ENCODE results near the gene ESRP2. TPM values are rescaled to one million over a fixed set of nuclear protein-coding genes. Genes with fewer than 3 reads are reported as not detected.

The ESRP2 gene
- total and polyA plus RNA-seq, 4 donors, result 22.5 to 65.5 (median 39.3) TPM

DNA sequence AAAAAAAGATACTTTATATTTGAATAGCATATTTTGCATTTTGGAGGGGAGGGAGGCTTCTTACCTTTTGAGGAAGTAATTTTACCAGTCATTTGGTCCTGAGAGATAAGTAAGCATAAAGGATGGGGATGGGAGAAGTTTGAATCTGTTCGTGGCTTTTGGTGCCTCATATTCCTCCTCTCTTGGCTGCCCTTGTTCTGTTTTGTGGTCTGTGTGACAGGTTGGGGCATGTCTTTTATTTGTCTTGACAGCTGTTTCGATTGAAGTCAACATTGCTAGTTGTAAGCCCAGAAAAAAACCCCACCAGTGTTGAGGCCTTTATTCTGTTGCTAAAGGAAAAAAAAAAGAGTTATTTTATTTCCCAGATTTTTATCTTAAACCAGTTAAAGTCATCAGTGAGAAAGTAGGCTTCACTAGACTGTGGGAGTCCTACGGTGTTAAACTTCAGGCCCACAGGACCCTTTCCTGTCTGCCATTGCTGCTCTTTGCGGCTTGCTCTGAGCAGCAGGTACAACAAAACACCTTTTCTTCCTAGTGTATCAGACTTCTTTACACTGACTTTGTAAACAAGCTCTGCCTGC, 39.8 kb upstream of the ESRP2 start:
- no peak for DNase-seq
- WGBS, 2 donors, result 32 to 41% methylated on average over 4 of the region's 4 CpGs
- H3K4me1 ChIP-seq (ENCODE audit: control insufficient read depth in 5 of 5, insufficient read depth in 5 of 5, low read length in 5 of 5), result peaks cover 0 to 11% (median 0%) of the 10 kb centered on the region in 5 donors
- H3K4me3 ChIP-seq, result no peak overlapping the region
- peak overlapping the region; percentile 60 to 69 for H3K27ac ChIP-seq (ENCODE audit: low read depth in 1 of 2, low read length in 1 of 2)
- ATAC-seq (ENCODE audit: insufficient read depth, low FRiP score), result no peak
- H3K9me3 ChIP-seq (ENCODE audit: control insufficient read depth in 4 of 4, insufficient read depth in 3 of 4, low read length in 3 of 4), result peaks cover 0 to 3% (median 0%) of the 10 kb centered on the region in 4 donors
- H3K27me3 ChIP-seq (ENCODE audit: control insufficient read depth in 3 of 3, insufficient read depth in 3 of 3, low read length in 2 of 3), result no peaks in the 10 kb centered on the region
- peaks cover 0 to 14% (median 4%) of the 10 kb centered on the region in 4 donors for H3K36me3 ChIP-seq (ENCODE audit: control insufficient read depth in 4 of 4, insufficient read depth in 4 of 4, low read length in 4 of 4)
- TF ChIP-seq, protein P1, sequence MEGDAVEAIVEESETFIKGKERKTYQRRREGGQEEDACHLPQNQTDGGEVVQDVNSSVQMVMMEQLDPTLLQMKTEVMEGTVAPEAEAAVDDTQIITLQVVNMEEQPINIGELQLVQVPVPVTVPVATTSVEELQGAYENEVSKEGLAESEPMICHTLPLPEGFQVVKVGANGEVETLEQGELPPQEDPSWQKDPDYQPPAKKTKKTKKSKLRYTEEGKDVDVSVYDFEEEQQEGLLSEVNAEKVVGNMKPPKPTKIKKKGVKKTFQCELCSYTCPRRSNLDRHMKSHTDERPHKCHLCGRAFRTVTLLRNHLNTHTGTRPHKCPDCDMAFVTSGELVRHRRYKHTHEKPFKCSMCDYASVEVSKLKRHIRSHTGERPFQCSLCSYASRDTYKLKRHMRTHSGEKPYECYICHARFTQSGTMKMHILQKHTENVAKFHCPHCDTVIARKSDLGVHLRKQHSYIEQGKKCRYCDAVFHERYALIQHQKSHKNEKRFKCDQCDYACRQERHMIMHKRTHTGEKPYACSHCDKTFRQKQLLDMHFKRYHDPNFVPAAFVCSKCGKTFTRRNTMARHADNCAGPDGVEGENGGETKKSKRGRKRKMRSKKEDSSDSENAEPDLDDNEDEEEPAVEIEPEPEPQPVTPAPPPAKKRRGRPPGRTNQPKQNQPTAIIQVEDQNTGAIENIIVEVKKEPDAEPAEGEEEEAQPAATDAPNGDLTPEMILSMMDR (IDR thresholded peaks at IDR 0.05; ENCODE audit: control extremely low read depth, extremely low read depth), result no peak
- H3K9ac ChIP-seq (ENCODE audit: insufficient read depth in 1 of 2, low read length in 2 of 2), result peak overlapping the region in 1 of 2 donors; percentile 28

DNA sequence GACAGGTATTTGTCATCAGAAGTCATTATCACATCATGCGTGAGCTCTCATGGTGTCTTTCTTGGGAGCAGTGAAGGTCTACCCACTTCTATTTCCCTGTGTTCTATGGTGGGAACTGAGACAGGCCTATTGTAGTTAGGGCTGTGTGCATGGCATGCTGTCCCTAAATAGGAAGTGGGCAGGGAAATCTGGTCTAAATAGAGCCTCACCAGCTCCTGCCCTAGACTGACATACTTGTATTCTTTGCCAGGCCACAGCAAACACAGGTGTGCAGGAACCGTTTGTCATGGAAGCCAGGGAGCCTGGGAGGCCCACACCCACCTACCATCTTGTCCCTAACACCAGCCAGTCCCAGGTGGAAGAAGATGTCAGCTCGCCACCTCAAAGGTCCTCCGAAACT, 38.5 kb upstream of the ESRP2 start:
- peaks cover 0 to 14% (median 4%) of the 10 kb centered on the region in 4 donors for H3K36me3 ChIP-seq (ENCODE audit: control insufficient read depth in 4 of 4, insufficient read depth in 4 of 4, low read length in 4 of 4)
- 87 to 92% methylated on average over 4 of the region's 4 CpGs for whole genome bisulfite sequencing, 2 donors
- no peak overlapping the region for H3K4me3 ChIP-seq
- H3K9ac ChIP-seq (ENCODE audit: insufficient read depth in 1 of 2, low read length in 2 of 2), result no peak overlapping the region
- DNase-seq (no peak), ATAC-seq (ENCODE audit: insufficient read depth, low FRiP score) (no peak)
- TF ChIP-seq, protein P1 (IDR thresholded peaks at IDR 0.05; ENCODE audit: control extremely low read depth, extremely low read depth), result no peak
- no peaks in the 10 kb centered on the region for H3K27me3 ChIP-seq (ENCODE audit: control insufficient read depth in 3 of 3, insufficient read depth in 3 of 3, low read length in 2 of 3)
- H3K27ac ChIP-seq (ENCODE audit: low read depth in 1 of 2, low read length in 1 of 2), result peak overlapping the region in 1 of 2 donors; percentile 2
- peaks cover 0 to 3% (median 0%) of the 10 kb centered on the region in 4 donors for H3K9me3 ChIP-seq (ENCODE audit: control insufficient read depth in 4 of 4, insufficient read depth in 3 of 4, low read length in 3 of 4)
- peaks cover 0 to 18% (median 0%) of the 10 kb centered on the region in 5 donors for H3K4me1 ChIP-seq (ENCODE audit: control insufficient read depth in 5 of 5, insufficient read depth in 5 of 5, low read length in 5 of 5)

DNA sequence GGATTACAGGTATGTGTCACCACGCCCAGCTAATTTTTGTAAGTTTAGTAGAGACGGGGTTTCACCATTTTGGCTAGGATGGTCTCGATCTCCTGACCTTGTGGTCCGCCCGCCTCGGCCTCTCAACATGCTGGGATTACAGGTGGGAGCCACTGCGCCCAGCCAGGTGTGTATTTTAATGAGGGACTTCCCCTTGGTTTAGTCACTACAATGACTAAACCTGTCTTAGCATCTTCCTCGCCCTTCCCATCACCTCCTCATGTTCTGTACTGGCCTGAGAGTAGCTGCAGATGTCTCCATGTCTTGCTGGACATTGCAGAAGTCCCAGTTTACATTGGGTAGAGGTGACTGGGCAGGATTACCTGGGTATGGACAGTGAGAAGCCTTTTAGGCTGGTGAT, 38.0 kb upstream of the ESRP2 start:
- peaks cover 0 to 20% (median 0%) of the 10 kb centered on the region in 5 donors for H3K4me1 ChIP-seq (ENCODE audit: control insufficient read depth in 5 of 5, insufficient read depth in 5 of 5, low read length in 5 of 5)
- no peak overlapping the region for H3K4me3 ChIP-seq
- peaks cover 0 to 3% (median 0%) of the 10 kb centered on the region in 4 donors for H3K9me3 ChIP-seq (ENCODE audit: control insufficient read depth in 4 of 4, insufficient read depth in 3 of 4, low read length in 3 of 4)
- ATAC-seq (ENCODE audit: insufficient read depth, low FRiP score) (no peak), DNase-seq (no peak)
- peaks cover 0 to 14% (median 4%) of the 10 kb centered on the region in 4 donors for H3K36me3 ChIP-seq (ENCODE audit: control insufficient read depth in 4 of 4, insufficient read depth in 4 of 4, low read length in 4 of 4)
- 96% methylated on average over 8 of the region's 8 CpGs for WGBS, 2 donors
- no peak overlapping the region for H3K9ac ChIP-seq (ENCODE audit: insufficient read depth in 1 of 2, low read length in 2 of 2)
- TF ChIP-seq, protein P1 (IDR thresholded peaks at IDR 0.05; ENCODE audit: control extremely low read depth, extremely low read depth), result no peak
- H3K27ac ChIP-seq (ENCODE audit: low read depth in 1 of 2, low read length in 1 of 2), result no peak overlapping the region
- H3K27me3 ChIP-seq (ENCODE audit: control insufficient read depth in 3 of 3, insufficient read depth in 3 of 3, low read length in 2 of 3), result no peaks in the 10 kb centered on the region
